T-cell (primary cell): ENCODE data around the gene DNAJC6. TPM values are rescaled to one million over a fixed set of nuclear protein-coding genes. Genes with fewer than 3 reads are reported as not detected.
A peak's percentile ranks its signal among the peaks of the same experiment; 100 is the strongest.

Source experiments
- ATAC-seq, 4 experiments: fragments of 200-7000 bp in 3 of 4; fragments of 150-1000 bp in 1 of 4; cut with Tn5 transposase; replicated peaks in 1 of 4; 1 replicate in 3 of 4; 2 replicates in 1 of 4; pipeline ENCODE4 v1.10.0; 2021; ENCODE audit warnings: moderate library complexity in 3 of 4, mild to moderate bottlenecking in 2 of 4, moderate number of reproducible peaks in 1 of 4
- CTCF ChIA-PET, 2 donors: fragments of 300-600 bp; sonication (Branson Sonifier 250); formaldehyde crosslinking; loops; one replicate each; lab custom pipeline; 2022; ENCODE audit warnings: antibody characterized with exemption in 2 of 2; lab: Charles Lee
- POLR2A ChIA-PET, 2 donors: fragments of 300-600 bp; sonication (Branson Sonifier 250); formaldehyde crosslinking; loops; one replicate each; lab custom pipeline; 2022; ENCODE audit warnings: antibody characterized with exemption in 2 of 2; lab: Charles Lee
- DNase-seq, 35 experiments: peaks; one replicate each; pipeline versions ENCODE4 v3.0.0 to v3.0.0-alpha.2; 2013 to 2023
- H3K27ac ChIP-seq: one replicate; pipeline ENCODE4 v1.5.1; 2013; ENCODE audit warnings: low read length
- H3K27me3 ChIP-seq, 2 experiments: replicated peaks in 1 of 2; 1 replicate in 1 of 2; 2 replicates in 1 of 2; pipeline versions ENCODE4 v1.6.1 to v1.7.0; 2013; ENCODE audit warnings: low read length in 1 of 2, mixed read lengths in 1 of 2; ENCODE audit not compliant: control insufficient read depth in 2 of 2, insufficient read depth in 2 of 2; ENCODE audit errors: extremely low read depth in 1 of 2
- H3K36me3 ChIP-seq, 2 donors: 1 replicate in 1 of 2; 2 replicates in 1 of 2; pipeline versions ENCODE4 v1.6.1 to v1.7.0; 2013; ENCODE audit warnings: low read length in 1 of 2; ENCODE audit not compliant: control insufficient read depth in 2 of 2, insufficient read depth in 1 of 2; ENCODE audit errors: extremely low read depth in 1 of 2
- H3K4me1 ChIP-seq, 2 experiments: 1 replicate in 1 of 2; 2 replicates in 1 of 2; pipeline versions ENCODE4 v1.6.1 to v1.7.0; 2013; ENCODE audit warnings: low read length in 2 of 2, mixed read lengths in 1 of 2; ENCODE audit not compliant: insufficient read depth in 2 of 2, control insufficient read depth in 1 of 2; ENCODE audit errors: extremely low read depth in 1 of 2
- H3K4me3 ChIP-seq, 2 donors: 1 replicate in 1 of 2; 2 replicates in 1 of 2; pipeline versions ENCODE4 v1.5.1 to v1.7.0; 2013; ENCODE audit warnings: mild to moderate bottlenecking in 2 of 2, low read length in 1 of 2, moderate library complexity in 1 of 2; ENCODE audit not compliant: control insufficient read depth in 1 of 2; ENCODE audit errors: extremely low read depth in 1 of 2
- H3K9me3 ChIP-seq: 2 replicates; pipeline ENCODE4 v1.7.0; 2013
- H3K27ac Mint-ChIP-seq, 2 donors: one replicate each; pipeline ENCODE4 v1.8.0; 2020 to 2021; ENCODE audit warnings: mild to moderate bottlenecking in 2 of 2, mixed read lengths in 2 of 2
- H3K27me3 Mint-ChIP-seq, 2 donors: one replicate each; pipeline ENCODE4 v1.8.0; 2021 to 2022; ENCODE audit warnings: mixed read lengths in 2 of 2
- H3K36me3 Mint-ChIP-seq: one replicate; pipeline ENCODE4 v1.8.0; 2021; ENCODE audit warnings: mixed read lengths
- H3K4me1 Mint-ChIP-seq, 3 donors: one replicate each; pipeline ENCODE4 v1.8.0; 2020 to 2022; ENCODE audit warnings: mixed read lengths in 3 of 3, mild to moderate bottlenecking in 1 of 3
- H3K4me3 Mint-ChIP-seq, 3 donors: one replicate each; pipeline ENCODE4 v1.8.0; 2020 to 2022; ENCODE audit warnings: mild to moderate bottlenecking in 3 of 3, mixed read lengths in 3 of 3, moderate library complexity in 3 of 3
- H3K9me3 Mint-ChIP-seq, 3 donors: one replicate each; pipeline ENCODE4 v1.8.0; 2020 to 2022; ENCODE audit warnings: mixed read lengths in 3 of 3
- WGBS: methylation state at CpG from one replicate; pipeline ENCODE4 v1.1.5; 2013; ENCODE audit warnings: missing lambda C conversion rate; ENCODE audit not compliant: insufficient coverage; 5-methylcytosine and 5-hydroxymethylcytosine counted together
- total RNA-seq, 35 experiments: library from RNA in 6 of 35; stranded (reverse) in 6 of 35; fragments of 120-200 nt in 1 of 35; gene quantifications; one replicate each; pipeline versions ENCODE4 v1.2.1 to v1.2.4 and lab custom pipeline; 2013 to 2026

DNAJC6 gene
- total RNA-seq, 5 donors from 2014 or later (not counting 1 experiment from before 2014, with no cell fraction given) = 1.4 to 5.2 (median 2.4) TPM

- Mint-ChIP-seq H3K27ac (peak overlapping the region in 1 of 2 donors; percentile 45), H3K4me3 (no peak overlapping the region), H3K9me3 (no peaks in the 10 kb centered on the region), H3K4me1 (peaks cover 5 to 25% (median 8%) of the 10 kb centered on the region in 3 donors), H3K36me3 (peaks cover 32% of the 10 kb centered on the region), H3K27me3 (no peaks in the 10 kb centered on the region)
- H3K27ac ChIP-seq = no peak overlapping the region
- H3K9me3 ChIP-seq = no peaks in the 10 kb centered on the region
- peaks cover 0 to 26% of the 10 kb centered on the region in 2 donors for H3K36me3 ChIP-seq
- 85% methylated on average over 7 of the region's 7 CpGs for WGBS
- ATAC-seq = no peak
- no peak for DNase-seq
- CTCF ChIA-PET = interaction anchor here (0.8 to 2.0 kb wide), 6 partner anchors 9 to 785 kb away, joined by 3 to 8 read pairs (median 4); partner anchors contain the start of genes LEPR (in 1 of the 2) and LEPROT (in 1 of the 2)
- no peak overlapping the region for H3K4me3 ChIP-seq
- POLR2A ChIA-PET = interaction anchor here in 1 of 2 donors (0.6 kb wide), 1 partner anchor 28 kb away, joined by 4 read pairs; no protein-coding TSS in a partner anchor
- H3K4me1 ChIP-seq = no peaks in the 10 kb centered on the region
- H3K27me3 ChIP-seq = no peaks in the 10 kb centered on the region
These were observed 120.5 kb downstream of the DNAJC6 start for GRCh38 chr1:65429806-65430205.

GRCh38 chr1:65431111-65431705 lies 121.9 kb downstream of the DNAJC6 start:
- WGBS = no CpG with 5 or more reads among the region's 1 CpG
- H3K36me3 ChIP-seq = peaks cover 0 to 15% of the 10 kb centered on the region in 2 donors
- no peaks in the 10 kb centered on the region for H3K27me3 ChIP-seq
- H3K9me3 ChIP-seq = no peaks in the 10 kb centered on the region
- H3K4me3 ChIP-seq = no peak overlapping the region
- no peak overlapping the region for H3K4me3 Mint-ChIP-seq
- H3K4me1 ChIP-seq = no peaks in the 10 kb centered on the region
- peaks cover 0 to 25% (median 8%) of the 10 kb centered on the region in 3 donors for H3K4me1 Mint-ChIP-seq
- H3K27ac Mint-ChIP-seq = no peak overlapping the region
- H3K9me3 Mint-ChIP-seq = no peaks in the 10 kb centered on the region
- peak in 2 of 4 experiments; percentile 50 to 52 for ATAC-seq
- POLR2A ChIA-PET = no interaction called here
- peak in 1 of 35 experiments; percentile 48 for DNase-seq
- H3K36me3 Mint-ChIP-seq = peaks cover 25% of the 10 kb centered on the region
- no peak overlapping the region for H3K27ac ChIP-seq
- H3K27me3 Mint-ChIP-seq = no peaks in the 10 kb centered on the region
- CTCF ChIA-PET = interaction anchor here in 1 of 2 donors (0.6 to 1.7 kb wide), 4 partner anchors 9 to 256 kb away, joined by 3 to 7 read pairs (median 4); partner anchors contain the start of genes LEPR and LEPROT

GRCh38 chr1:65432918-65433317 lies 123.6 kb downstream of the DNAJC6 start:
- Histone ChIP-seq H3K4me1 (no peaks in the 10 kb centered on the region), H3K36me3 (peaks cover 0 to 13% of the 10 kb centered on the region in 2 donors), H3K27me3 (no peaks in the 10 kb centered on the region), H3K9me3 (no peaks in the 10 kb centered on the region), H3K4me3 (no peak overlapping the region), H3K27ac (no peak overlapping the region)
- Mint-ChIP-seq H3K4me3 (no peak overlapping the region), H3K4me1 (peaks cover 0 to 25% (median 8%) of the 10 kb centered on the region in 3 donors), H3K36me3 (peaks cover 26% of the 10 kb centered on the region), H3K27me3 (no peaks in the 10 kb centered on the region), H3K27ac (no peak overlapping the region), H3K9me3 (no peaks in the 10 kb centered on the region)
- WGBS = 100% methylated on average over 2 of the region's 8 CpGs
- CTCF ChIA-PET = interaction anchor here in 1 of 2 donors (0.7 to 1.4 kb wide), 2 partner anchors 13 to 27 kb away, joined by 3 to 4 read pairs; partner anchors contain the start of genes LEPR and LEPROT
- no peak for DNase-seq
- POLR2A ChIA-PET = no interaction called here
- no peak for ATAC-seq

- DNase-seq (no peak), ATAC-seq (no peak)
- peaks cover 23% of the 10 kb centered on the region for H3K36me3 Mint-ChIP-seq
- ChIA-PET POLR2A (interaction anchor here in 1 of 2 donors (0.6 kb wide), 2 partner anchors 55 to 338 kb away, joined by 4 read pairs; no protein-coding TSS in a partner anchor), CTCF (no interaction called here)
- no peaks in the 10 kb centered on the region for H3K9me3 ChIP-seq
- no peaks in the 10 kb centered on the region for H3K4me1 ChIP-seq
- peaks cover 0 to 22% (median 6%) of the 10 kb centered on the region in 3 donors for H3K4me1 Mint-ChIP-seq
- no peaks in the 10 kb centered on the region for H3K27me3 ChIP-seq
- peaks cover 0 to 7% of the 10 kb centered on the region in 2 donors for H3K36me3 ChIP-seq
- H3K4me3 Mint-ChIP-seq = no peak overlapping the region
- no peaks in the 10 kb centered on the region for H3K9me3 Mint-ChIP-seq
- no CpG with 5 or more reads among the region's 1 CpG for WGBS
- H3K27ac ChIP-seq = no peak overlapping the region
- H3K27ac Mint-ChIP-seq = no peak overlapping the region
- no peak overlapping the region for H3K4me3 ChIP-seq
- no peaks in the 10 kb centered on the region for H3K27me3 Mint-ChIP-seq
These were observed 124.9 kb downstream of the DNAJC6 start for GRCh38 chr1:65434255-65434654.

GRCh38 chr1:65434760-65435159 lies 125.4 kb downstream of the DNAJC6 start:
- Histone ChIP-seq H3K4me3 (no peak overlapping the region), H3K9me3 (no peaks in the 10 kb centered on the region), H3K4me1 (no peaks in the 10 kb centered on the region), H3K27me3 (no peaks in the 10 kb centered on the region), H3K36me3 (peaks cover 0 to 7% of the 10 kb centered on the region in 2 donors), H3K27ac (no peak overlapping the region)
- Mint-ChIP-seq H3K4me3 (no peak overlapping the region), H3K27ac (peak overlapping the region in 1 of 2 donors; percentile 36), H3K9me3 (no peaks in the 10 kb centered on the region), H3K4me1 (peaks cover 0 to 21% (median 6%) of the 10 kb centered on the region in 3 donors), H3K27me3 (no peaks in the 10 kb centered on the region), H3K36me3 (peaks cover 23% of the 10 kb centered on the region)
- ATAC-seq (no peak), DNase-seq (no peak)
- ChIA-PET POLR2A (interaction anchor here in 1 of 2 donors (0.6 kb wide), 1 partner anchor 339 kb away, joined by 4 read pairs; no protein-coding TSS in a partner anchor), CTCF (no interaction called here)
- no CpG with 5 or more reads among the region's 3 CpGs for WGBS

GRCh38 chr1:65435987-65436386 lies 126.6 kb downstream of the DNAJC6 start:
- Histone ChIP-seq H3K9me3 (no peaks in the 10 kb centered on the region), H3K4me3 (no peak overlapping the region), H3K27me3 (no peaks in the 10 kb centered on the region), H3K36me3 (peaks cover 0 to 5% of the 10 kb centered on the region in 2 donors), H3K27ac (no peak overlapping the region), H3K4me1 (no peaks in the 10 kb centered on the region)
- Mint-ChIP-seq H3K27ac (no peak overlapping the region), H3K9me3 (no peaks in the 10 kb centered on the region), H3K4me1 (peaks cover 0 to 13% (median under 1%) of the 10 kb centered on the region in 3 donors), H3K27me3 (no peaks in the 10 kb centered on the region), H3K4me3 (no peak overlapping the region), H3K36me3 (peaks cover 23% of the 10 kb centered on the region)
- ATAC-seq = no peak
- ChIA-PET CTCF (interaction anchor here in 1 of 2 donors (1.2 kb wide), 1 partner anchor 24 kb away, joined by 4 read pairs; no protein-coding TSS in a partner anchor), POLR2A (no interaction called here)
- no CpG with 5 or more reads among the region's 2 CpGs for WGBS
- DNase-seq = no peak
